Mucosa of descending colon (tissue), 3 donors: ENCODE results near the gene PDE4D. TPM values are rescaled to one million over a fixed set of nuclear protein-coding genes. Genes with fewer than 3 reads are reported as not detected.
"Not testable (repeated sequence)": the region's sequence is repeated elsewhere in the genome, so short reads cannot be mapped to it uniquely, and the experiment has no call there.

Experiments
- ATAC-seq: fragments of 200-7000 bp; cut with Tn5 transposase; one replicate; pipeline ENCODE4 v1.9.1; 2020; ENCODE audit warnings: mild to moderate bottlenecking, moderate library complexity
- DNase-seq, 3 donors: peaks; one replicate each; pipeline ENCODE4 v3.0.0-alpha.2; 2020
- H3K36me3 ChIP-seq: fragments of 200-600 bp; one replicate; pipeline ENCODE4 v1.8.0; 2021; ENCODE audit warnings: low read depth, mild to moderate bottlenecking
- H3K4me1 ChIP-seq: fragments of 200-600 bp; one replicate; pipeline ENCODE4 v1.8.0; 2021; ENCODE audit warnings: low read depth, mild to moderate bottlenecking
- H3K4me3 ChIP-seq: fragments of 200-600 bp; one replicate; pipeline ENCODE4 v1.8.0; 2021; ENCODE audit warnings: mild to moderate bottlenecking
- H3K9me3 ChIP-seq: fragments of 200-600 bp; one replicate; pipeline ENCODE4 v1.8.0; 2021; ENCODE audit warnings: mild to moderate bottlenecking
- intact Hi-C, 2 donors: fragments of 100-400 bp; cut with DNase I in 1 of 2; cut with micrococcal nuclease in 1 of 2; formaldehyde crosslinking; loops; one replicate each; pipeline versions ENCODE4 v1.11.0 to v1.11.1; 2022; cut with DNase I, micrococcal nuclease
- total RNA-seq, 3 donors: library from RNA; stranded (reverse); fragmentation: NEBNext Ultra II Directional in 2 of 3; extraction: Animal tissue kit (Norgen Biotek cat#: 25700) in 2 of 3; gene quantifications; one replicate each; pipeline versions ENCODE4 v1.2.1 to v1.2.4, GENCODE V29; 2021 to 2023
- TF ChIP-seq, protein P1 (sequence below): fragments of 200-600 bp; IDR thresholded peaks from one replicate; pipeline ENCODE4 v1.8.0; 2022; ENCODE audit warnings: antibody characterized with exemption, mild to moderate bottlenecking
- donor health status: DM: no; HTN: no; CAD: no; lungs with moderate emphysema.
- donor health status: DM: no; HTN: no; CAD: no.
- donor health status: DM: no; HTN: yes; CAD: no.

Gene PDE4D
- total RNA-seq, 3 donors from 2014 or later = 37.9 to 137 (median 100) TPM

DNA sequence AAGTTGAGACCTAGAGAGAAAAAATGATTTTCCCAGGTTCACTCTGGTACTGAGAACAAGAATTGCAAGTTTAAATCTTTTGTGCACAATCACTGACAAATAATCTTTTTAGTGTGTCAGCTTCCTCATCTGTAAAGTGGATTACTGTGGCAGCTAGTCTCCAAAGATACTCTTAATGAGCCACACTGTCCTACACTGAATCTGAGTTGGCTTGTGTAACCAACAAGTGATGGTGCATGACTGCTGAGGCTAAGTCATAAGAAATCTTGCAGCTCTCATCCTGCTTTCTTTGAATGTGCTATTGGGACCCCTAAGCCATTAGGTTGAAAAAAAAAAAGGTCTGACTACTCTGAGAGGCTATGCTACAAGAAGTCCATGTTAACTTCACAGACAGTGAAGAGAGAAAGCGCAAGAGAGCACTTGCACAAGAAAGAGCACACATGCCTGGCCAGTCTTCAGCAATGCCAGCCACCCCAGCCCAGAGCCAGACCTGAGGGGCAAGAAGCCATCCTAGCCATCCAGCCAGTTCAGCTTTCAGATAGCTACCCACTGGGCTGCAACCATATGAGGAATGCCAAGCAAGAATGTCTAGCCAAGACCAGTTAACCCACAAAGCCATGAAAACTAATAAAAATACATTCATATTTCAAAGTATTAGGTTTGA, 891.2 kb downstream of the PDE4D start:
- Histone ChIP-seq H3K36me3 (no peaks in the 10 kb centered on the region), H3K4me3 (no peak overlapping the region), H3K4me1 (no peaks in the 10 kb centered on the region), H3K9me3 (no peaks in the 10 kb centered on the region)
- no peak for DNase-seq
- TF ChIP-seq, protein P1, sequence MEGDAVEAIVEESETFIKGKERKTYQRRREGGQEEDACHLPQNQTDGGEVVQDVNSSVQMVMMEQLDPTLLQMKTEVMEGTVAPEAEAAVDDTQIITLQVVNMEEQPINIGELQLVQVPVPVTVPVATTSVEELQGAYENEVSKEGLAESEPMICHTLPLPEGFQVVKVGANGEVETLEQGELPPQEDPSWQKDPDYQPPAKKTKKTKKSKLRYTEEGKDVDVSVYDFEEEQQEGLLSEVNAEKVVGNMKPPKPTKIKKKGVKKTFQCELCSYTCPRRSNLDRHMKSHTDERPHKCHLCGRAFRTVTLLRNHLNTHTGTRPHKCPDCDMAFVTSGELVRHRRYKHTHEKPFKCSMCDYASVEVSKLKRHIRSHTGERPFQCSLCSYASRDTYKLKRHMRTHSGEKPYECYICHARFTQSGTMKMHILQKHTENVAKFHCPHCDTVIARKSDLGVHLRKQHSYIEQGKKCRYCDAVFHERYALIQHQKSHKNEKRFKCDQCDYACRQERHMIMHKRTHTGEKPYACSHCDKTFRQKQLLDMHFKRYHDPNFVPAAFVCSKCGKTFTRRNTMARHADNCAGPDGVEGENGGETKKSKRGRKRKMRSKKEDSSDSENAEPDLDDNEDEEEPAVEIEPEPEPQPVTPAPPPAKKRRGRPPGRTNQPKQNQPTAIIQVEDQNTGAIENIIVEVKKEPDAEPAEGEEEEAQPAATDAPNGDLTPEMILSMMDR = no peak
- no peak for ATAC-seq
- intact Hi-C loops = no loop called here

DNA sequence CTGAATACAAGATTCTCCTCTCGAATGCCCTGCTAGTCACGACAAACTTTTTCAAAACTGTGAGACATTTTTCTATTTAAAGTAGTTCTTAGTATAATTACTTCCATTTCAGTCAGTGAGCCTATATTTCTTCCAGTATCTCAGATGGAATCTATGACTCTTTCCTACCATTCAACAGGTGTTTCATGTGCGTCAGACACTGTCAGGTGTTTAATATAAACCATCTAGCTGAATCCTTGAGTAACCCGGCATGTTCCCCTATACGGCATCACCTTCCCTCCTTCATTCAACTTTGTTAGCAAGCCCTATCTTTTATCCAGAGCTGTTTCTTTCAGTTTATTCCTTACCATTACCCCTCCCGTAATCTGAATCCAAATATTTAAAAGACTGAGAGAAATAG, 891.8 kb downstream of the PDE4D start:
- intact Hi-C loops = no loop called here
- Histone ChIP-seq H3K36me3 (no peaks in the 10 kb centered on the region), H3K4me1 (no peaks in the 10 kb centered on the region), H3K9me3 (no peaks in the 10 kb centered on the region), H3K4me3 (no peak overlapping the region)
- DNase-seq (no peak), ATAC-seq (no peak)
- TF ChIP-seq, protein P1 = no peak

GRCh38 chr5:59001154-59001553, 892.4 kb downstream of the PDE4D start:
- intact Hi-C loops = no loop called here

GRCh38 chr5:59000211-59000610, 893.3 kb downstream of the PDE4D start:
- intact Hi-C loops = no loop called here
- no peak for ATAC-seq
- H3K36me3 ChIP-seq = no peaks in the 10 kb centered on the region
- no peak overlapping the region for H3K4me3 ChIP-seq
- DNase-seq = no peak
- TF ChIP-seq, protein P1 = no peak
- H3K9me3 ChIP-seq = no peaks in the 10 kb centered on the region
- H3K4me1 ChIP-seq = no peaks in the 10 kb centered on the region

More at GRCh38 chr5:59001154-59001553, 892.4 kb downstream of the PDE4D start:
- DNase-seq (no peak), ATAC-seq (no peak)
- H3K9me3 ChIP-seq = no peaks in the 10 kb centered on the region
- H3K4me1 ChIP-seq = no peaks in the 10 kb centered on the region
- TF ChIP-seq, protein P1 = no peak
- no peaks in the 10 kb centered on the region for H3K36me3 ChIP-seq
- H3K4me3 ChIP-seq = no peak overlapping the region

- H3K9me3 ChIP-seq = no peaks in the 10 kb centered on the region
- intact Hi-C loops = no loop called here
- H3K4me3 ChIP-seq = no peak overlapping the region
- H3K36me3 ChIP-seq = no peaks in the 10 kb centered on the region
- no peak for ATAC-seq
- no peak for DNase-seq
- no peaks in the 10 kb centered on the region for H3K4me1 ChIP-seq
- TF ChIP-seq, protein P1 = no peak
Measured at GRCh38 chr5:58999804-59000203, 893.7 kb downstream of the PDE4D start.

DNA sequence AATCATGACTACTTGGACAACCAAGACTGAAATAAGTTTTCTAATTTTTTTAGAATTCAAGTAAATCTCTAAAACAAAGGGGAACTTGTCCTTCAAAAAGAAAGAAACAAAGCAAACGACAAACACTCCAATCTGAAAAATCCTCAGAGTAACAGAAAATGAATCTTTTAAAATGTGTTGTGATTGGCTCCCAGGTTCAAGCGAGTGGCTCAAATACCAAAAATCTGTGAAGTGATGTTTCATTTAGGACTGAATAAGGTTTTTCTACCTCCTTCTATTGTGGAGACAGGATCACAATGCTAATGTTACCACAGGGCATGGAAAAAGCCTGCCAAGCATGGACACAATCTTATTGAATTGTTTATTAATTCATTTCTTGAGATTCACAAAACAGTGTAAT, 895.0 kb downstream of the PDE4D start:
- H3K9me3 ChIP-seq = no peaks in the 10 kb centered on the region
- DNase-seq (no peak), ATAC-seq (no peak)
- no peak overlapping the region for H3K4me3 ChIP-seq
- TF ChIP-seq, protein P1 = no peak
- no peaks in the 10 kb centered on the region for H3K36me3 ChIP-seq
- no peaks in the 10 kb centered on the region for H3K4me1 ChIP-seq
- intact Hi-C loops = no loop called here

GRCh38 chr5:58995779-58996178, 897.7 kb downstream of the PDE4D start:
- H3K4me1 ChIP-seq, intact Hi-C loops, H3K9me3 ChIP-seq, DNase-seq, ATAC-seq, H3K4me3 ChIP-seq, H3K36me3 ChIP-seq: not testable (repeated sequence)
